ENCODE results near the gene ZNF474.

The ZNF474 gene

DNA sequence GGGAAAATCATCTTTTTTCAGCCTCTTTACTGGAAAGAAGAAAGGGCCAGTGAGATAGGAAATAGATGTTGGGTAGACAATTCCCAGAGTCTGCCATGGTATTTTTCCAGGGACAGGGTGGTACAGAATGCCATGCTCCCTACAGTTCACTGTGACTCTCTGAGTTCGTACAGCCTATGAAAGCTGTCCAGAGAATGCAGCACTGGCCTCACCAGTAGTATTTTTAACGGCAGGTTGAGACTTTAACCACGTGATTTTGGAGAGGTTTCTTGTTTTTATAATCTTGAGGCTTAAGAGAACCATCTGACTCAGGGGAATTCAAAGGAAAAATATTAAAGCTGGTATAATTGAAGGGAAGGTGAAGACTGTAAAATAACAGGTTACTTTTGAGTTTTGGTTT is 10.1 kb upstream of the ZNF474 start:
- no peak for DNase-seq

- no peak for DNase-seq
Observed at GRCh38 chr5:122120493-122120892, 8.9 kb upstream of the ZNF474 start.

- peak; percentile 37 for DNase-seq
Observed at GRCh38 chr5:122120957-122121356, 8.4 kb upstream of the ZNF474 start.

- DNase-seq: peak; percentile 15
Observed at GRCh38 chr5:122121479-122122465, 7.6 kb upstream of the ZNF474 start.

- no peak for DNase-seq
Observed at GRCh38 chr5:122124766-122125165, 4.6 kb upstream of the ZNF474 start.

DNA sequence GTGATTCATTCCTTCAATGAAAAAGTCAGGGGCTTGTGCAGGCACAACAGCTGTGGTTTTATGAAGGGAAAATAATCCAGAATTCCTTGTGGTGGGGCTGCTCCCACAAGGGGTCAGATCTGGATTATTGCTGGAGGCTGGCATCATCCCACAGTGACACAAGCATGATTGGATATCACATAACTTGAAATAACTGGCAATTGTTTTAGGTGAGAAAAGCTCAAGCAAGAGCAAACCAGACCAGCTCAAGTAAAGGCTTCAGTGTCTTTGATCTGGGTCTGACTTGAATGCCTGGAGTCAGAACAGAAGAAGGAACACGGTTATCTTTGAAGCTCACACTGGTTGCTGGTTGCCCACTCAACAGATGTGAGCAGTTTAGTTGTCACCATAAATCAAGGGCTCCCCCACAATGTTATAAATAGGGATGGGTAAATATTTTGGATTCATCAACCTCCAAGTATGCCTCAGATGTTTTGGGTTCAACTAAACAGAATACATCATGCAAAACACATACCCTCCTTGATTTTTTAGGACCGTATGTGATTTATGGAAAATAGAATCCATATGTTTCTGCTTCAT is 3.1 kb upstream of the ZNF474 start:
- peak; percentile 61 for DNase-seq

- no peak for DNase-seq
Observed at GRCh38 chr5:122126756-122127321, 2.5 kb upstream of the ZNF474 start.

DNA sequence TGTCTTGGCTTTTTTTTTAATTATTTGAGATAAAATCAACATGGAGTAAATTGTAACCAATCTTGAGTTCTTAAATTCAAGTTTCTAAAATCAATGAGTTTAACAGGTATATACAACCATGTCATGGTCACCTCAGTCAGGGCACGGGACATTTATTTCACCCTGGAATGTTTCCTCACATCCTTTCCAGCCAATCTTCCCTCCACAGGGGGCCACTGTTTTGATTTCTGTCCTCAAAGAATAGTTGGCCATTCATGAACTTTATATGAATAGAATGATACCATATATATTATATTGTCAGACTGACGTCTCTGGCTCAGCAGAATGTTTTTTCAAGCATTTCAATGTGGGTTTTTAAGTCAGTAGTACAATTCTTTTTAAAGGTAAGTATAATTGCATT is 806 bp downstream of the ZNF474 start:
- no peak for DNase-seq

- no peak for DNase-seq
Observed at GRCh38 chr5:122137702-122138101, 8.4 kb downstream of the ZNF474 start.

DNA sequence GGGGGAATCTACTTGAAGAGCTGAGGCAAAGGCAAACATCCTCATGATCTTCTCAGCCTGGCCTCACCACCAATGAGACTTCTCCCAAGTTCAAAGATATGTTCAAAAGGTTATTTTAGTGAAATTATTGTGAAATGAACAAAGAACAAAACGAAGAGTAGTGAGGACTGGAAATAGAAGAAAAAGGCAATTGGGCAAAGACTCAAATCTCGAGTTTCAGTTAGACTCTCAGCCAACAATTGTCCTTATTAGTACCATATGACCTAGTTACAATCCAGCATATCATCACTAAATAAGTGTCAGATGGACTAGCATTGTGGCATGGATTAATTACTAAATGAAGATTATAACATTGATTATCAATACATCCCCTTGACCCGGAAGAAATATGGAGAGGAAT is 9.0 kb downstream of the ZNF474 start:
- no peak for DNase-seq

GRCh38 chr5:122140900-122141299 is 11.6 kb downstream of the ZNF474 start:
- no peak for DNase-seq

DNA sequence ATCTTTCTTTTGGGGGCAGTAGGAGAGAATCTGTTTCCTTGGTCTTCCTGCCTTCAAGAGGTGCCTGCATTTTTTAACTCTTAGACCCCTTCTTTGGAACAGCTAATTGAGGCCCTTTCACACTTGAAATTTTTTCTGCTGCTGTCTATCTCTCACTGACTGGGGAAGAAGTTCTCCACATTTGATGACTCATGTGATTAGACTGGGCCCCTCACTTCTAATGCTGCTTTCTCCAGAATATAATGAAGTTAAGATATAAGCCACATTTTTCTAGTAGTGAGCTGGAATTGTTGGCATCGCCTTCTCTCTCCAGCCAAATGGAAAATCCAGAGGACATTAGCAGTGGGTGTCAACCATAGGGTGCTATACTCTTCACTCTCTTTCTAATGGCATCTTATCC is 12.4 kb downstream of the ZNF474 start:
- DNase-seq: peak; percentile 36

DNA sequence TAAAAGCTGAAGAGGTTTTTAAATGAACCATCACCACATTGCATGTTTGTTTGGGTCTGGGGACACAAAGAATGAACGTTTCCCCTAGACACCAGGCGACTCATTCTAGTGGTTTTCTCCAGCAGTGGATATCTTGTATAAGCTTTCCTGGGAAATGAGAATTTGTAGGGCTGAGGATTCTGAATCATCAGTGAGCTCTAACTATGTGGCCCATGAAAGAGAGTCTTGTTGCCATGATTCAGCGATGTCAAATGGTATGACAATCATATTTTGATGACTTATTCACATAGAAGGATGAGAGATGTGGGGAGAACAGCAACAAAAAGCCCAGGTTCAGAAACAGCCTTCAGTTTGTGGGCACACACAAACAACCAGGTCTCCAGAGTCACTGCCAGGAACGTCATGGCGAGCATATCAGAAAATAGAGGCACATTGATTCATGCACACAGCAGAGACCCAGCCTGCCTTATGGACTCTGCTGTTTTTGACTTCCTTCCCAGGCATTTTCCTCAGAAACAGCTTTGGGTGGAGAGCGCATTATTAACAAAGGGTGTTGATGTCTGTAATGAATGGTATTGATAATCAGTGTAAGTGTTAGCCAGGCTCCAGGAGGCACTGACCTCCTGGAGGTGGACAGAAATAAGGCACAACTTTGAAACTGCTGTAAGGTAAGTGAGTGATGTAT is 13.3 kb downstream of the ZNF474 start:
- peak; percentile 88 for DNase-seq

DNA sequence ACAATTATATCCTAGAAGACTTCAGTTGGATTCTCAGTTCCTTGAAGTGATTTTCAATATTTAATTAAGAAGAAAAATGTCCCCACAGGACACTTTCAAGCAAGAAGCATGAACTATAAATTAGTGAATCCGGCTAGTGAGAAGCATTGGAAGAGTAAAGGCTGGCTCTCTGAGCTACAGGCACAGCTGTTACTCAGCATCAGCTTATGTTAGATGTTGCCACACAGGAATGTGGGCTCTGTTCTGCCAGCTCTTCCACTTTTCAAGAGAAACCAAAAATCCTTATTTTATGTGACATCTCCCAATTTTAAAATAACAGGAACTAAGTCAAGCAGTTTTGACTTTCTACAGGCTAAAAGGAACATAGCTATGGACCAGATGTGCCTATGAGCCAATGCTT is 14.9 kb downstream of the ZNF474 start:
- peak; percentile 26 for DNase-seq

DNA sequence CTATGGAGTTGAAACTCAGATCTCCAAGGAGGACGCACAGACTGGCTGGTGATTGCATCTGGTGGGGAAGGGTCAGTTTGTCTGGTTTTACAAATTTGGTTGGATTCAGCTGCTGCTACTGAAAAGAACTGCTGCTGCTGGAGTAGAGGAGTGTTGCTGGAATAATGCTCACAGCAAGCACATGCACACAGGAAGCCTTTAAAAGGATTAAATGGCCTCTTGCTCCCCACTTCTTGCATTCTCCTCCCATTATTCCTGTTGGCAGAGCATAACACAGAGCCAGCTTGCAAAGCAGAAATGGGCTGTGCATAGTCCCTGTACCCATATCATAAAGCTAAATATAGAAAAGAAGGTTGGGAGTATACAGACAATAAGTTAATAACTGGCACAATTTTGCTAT is 16.6 kb downstream of the ZNF474 start:
- DNase-seq: no peak

- DNase-seq: no peak
Observed at GRCh38 chr5:122149321-122150090, 20.2 kb downstream of the ZNF474 start.

GRCh38 chr5:122150215-122150614 is 20.9 kb downstream of the ZNF474 start:
- DNase-seq: no peak

DNA sequence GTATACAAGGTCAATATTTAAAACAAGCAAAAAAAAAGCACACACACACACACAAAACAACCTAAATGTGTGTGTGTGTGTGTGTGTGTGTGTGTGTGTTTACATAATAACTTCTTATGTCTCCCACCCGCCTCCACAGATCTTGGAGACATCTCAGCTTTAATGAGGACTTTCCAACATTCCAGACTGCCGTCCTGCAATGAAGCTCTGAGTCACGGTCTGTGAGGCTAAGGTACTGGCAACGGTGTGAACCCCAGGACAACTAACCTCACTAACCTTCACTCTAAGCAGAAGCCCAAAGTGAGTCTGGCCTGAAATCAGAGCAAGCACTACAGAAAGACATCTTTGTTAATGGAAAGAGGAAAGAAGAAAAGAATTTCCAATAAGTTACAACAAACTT is 22.3 kb downstream of the ZNF474 start:
- DNase-seq: peak; percentile 62

DNA sequence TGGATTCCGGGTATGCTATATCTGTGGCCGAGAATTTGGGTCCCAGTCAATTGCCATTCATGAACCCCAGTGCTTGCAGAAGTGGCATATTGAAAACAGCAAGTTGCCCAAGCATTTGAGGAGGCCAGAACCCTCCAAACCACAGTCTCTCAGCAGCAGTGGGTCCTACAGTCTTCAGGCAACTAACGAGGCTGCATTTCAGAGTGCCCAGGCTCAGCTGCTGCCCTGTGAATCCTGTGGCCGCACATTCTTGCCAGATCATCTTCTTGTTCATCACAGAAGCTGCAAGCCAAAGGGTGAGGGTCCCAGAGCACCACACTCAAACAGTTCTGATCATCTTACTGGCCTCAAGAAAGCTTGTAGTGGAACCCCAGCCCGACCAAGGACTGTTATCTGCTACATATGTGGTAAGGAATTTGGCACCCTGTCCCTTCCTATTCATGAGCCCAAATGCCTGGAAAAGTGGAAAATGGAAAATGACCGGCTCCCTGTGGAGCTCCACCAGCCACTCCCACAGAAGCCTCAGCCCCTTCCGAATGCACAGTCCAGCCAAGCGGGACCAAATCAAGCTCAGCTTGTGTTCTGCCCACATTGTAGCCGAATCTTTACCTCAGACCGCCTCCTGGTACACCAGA is 23.0 kb downstream of the ZNF474 start:
- no peak for DNase-seq

DNA sequence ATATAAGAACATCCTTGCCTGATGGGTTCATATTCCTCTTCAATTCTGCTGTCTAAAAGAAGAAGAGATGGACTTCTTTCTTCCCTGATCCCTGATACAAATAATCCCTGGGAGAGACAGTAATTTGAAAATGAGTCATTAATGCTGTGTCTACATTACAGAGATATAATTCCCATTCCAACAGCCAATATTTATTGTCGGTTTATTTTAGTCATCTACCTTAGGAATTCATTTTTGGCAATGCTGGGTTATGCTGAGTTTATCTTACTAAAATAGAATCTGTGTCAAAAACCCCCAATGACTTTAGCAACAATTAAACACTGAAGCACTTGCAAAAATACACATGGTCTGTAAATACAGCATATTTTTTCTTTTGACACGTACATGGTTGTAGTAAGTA is 23.9 kb downstream of the ZNF474 start:
- DNase-seq: peak; percentile 90

DNA sequence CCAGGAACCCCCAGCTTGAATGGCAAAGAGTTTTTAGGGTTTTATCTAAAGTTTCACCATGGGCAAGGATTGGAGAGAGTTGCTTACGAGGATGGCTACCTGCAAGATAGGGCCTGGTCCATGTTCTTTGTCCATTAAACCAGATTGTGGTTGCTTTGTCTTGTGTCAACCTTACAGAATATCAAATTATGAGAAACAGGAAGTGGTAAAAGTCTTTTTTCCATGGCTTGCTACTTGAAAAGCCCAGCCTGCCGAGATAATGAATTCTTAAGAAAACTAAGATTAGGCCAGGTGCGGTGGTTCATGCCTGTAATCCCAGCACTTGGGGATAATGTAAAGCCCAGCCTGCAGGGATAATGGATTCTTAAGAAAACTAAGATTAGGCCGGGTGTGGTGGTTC is 24.4 kb downstream of the ZNF474 start:
- no peak for DNase-seq

DNA sequence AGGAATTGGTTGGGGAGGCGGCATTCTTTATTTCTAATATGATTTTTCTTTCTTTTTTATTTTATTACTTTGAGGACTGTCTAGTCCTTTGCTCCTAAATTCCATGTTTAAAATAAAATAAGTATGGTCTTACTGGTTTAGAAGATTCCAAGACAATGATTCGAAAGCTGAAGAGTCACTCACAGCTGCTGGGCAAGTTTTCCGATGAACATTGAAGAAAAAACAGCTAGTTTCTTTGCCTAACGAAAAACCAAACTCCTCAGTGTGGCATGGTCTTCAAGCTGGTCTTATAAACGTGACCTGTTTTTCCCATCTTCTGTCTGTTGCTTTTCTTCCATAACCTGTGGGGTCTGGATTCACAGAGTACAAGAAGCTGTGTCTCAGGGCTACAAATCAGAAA is 25.1 kb downstream of the ZNF474 start:
- DNase-seq: peak; percentile 45

Measured in HCEC 1CT (cell line).